Gastrocnemius medialis (tissue), 4 donors: Measurements from ENCODE around the gene UBE2S. TPM values are rescaled to one million over a fixed set of nuclear protein-coding genes. Genes with fewer than 3 reads are reported as not detected.

Source experiments
- ATAC-seq, 2 donors: fragments of 150-250 bp; one replicate each; pipeline ENCODE4 v1.9.1; 2016
- DNase-seq, 2 donors: peaks; one replicate each; pipeline ENCODE4 v3.0.0-alpha.2; 2019
- H3K27ac ChIP-seq, 4 donors: fragments of 200-600 bp; sonication (generic); 1 replicate in 1 of 4; 2 replicates in 3 of 4; pipeline ENCODE4 v1.5.1; 2016 to 2018; ENCODE audit warnings: mild to moderate bottlenecking in 2 of 4, moderate library complexity in 1 of 4
- H3K27me3 ChIP-seq, 3 donors: fragments of 200-600 bp; sonication (generic) in 2 of 3; 1 replicate in 1 of 3; 2 replicates in 2 of 3; pipeline versions ENCODE4 v1.5.1 to v1.6.0; 2016 to 2019; ENCODE audit warnings: mild to moderate bottlenecking in 1 of 3, moderate library complexity in 1 of 3
- H3K36me3 ChIP-seq, 2 donors: fragments of 200-600 bp; sonication (generic) in 1 of 2; one replicate each; pipeline ENCODE4 v1.5.1; 2017 to 2018
- H3K4me1 ChIP-seq, 2 donors: fragments of 200-600 bp; sonication (generic) in 1 of 2; one replicate each; pipeline ENCODE4 v1.5.1; 2016 to 2017; ENCODE audit warnings: mild to moderate bottlenecking in 2 of 2
- H3K4me3 ChIP-seq, 4 donors: fragments of 200-600 bp; sonication (generic) in 3 of 4; 1 replicate in 1 of 4; 2 replicates in 3 of 4; pipeline ENCODE4 v1.5.1; 2016 to 2019; ENCODE audit warnings: mild to moderate bottlenecking in 2 of 4
- H3K9me3 ChIP-seq, 3 donors: fragments of 200-600 bp; sonication (generic) in 2 of 3; 1 replicate in 1 of 3; 2 replicates in 2 of 3; pipeline ENCODE4 v1.5.1; 2016 to 2019
- POLR2A ChIP-seq, 2 donors: fragments of 450-650 bp; IDR thresholded peaks; one replicate each; pipeline ENCODE4 v1.6.1; 2017; ENCODE audit warnings: antibody characterized with exemption in 2 of 2, mild to moderate bottlenecking in 2 of 2, moderate library complexity in 2 of 2
- in situ Hi-C, 4 donors: fragments of 200-750 bp; cut with MboI; loops; one replicate each; pipeline versions ENCODE4 v1.15.0 to v1.8.0; 2017; ENCODE audit warnings: low sequenced_read_pairs in 4 of 4
- intact Hi-C: fragments of 100-400 bp; cut with DNase I; formaldehyde crosslinking; loops from one replicate; pipeline ENCODE4 v1.15.1; 2023; ENCODE audit warnings: low total_unique reads
- total RNA-seq, 4 donors: library from RNA; depleted of rRNA; stranded (reverse); fragments of >200 nt; gene quantifications; one replicate each; pipeline versions ENCODE4 v1.1.0 to v1.2.3, GENCODE V29; 2016
- TF ChIP-seq, protein P1 (sequence below), 5 experiments: fragments of 450-650 bp in 3 of 5; fragments of 200-600 bp in 2 of 5; sonication (generic) in 2 of 5; IDR thresholded peaks in 4 of 5; conservative IDR thresholded peaks in 1 of 5; 1 replicate in 4 of 5; 2 replicates in 1 of 5; pipeline ENCODE4 v1.5.1; 2016 to 2019; ENCODE audit warnings: antibody characterized with exemption in 5 of 5, mild to moderate bottlenecking in 3 of 5, moderate library complexity in 3 of 5

UBE2S gene
- total RNA-seq, 4 donors from 2014 or later, result 7.7 to 14.6 (median 13.4) TPM

DNA sequence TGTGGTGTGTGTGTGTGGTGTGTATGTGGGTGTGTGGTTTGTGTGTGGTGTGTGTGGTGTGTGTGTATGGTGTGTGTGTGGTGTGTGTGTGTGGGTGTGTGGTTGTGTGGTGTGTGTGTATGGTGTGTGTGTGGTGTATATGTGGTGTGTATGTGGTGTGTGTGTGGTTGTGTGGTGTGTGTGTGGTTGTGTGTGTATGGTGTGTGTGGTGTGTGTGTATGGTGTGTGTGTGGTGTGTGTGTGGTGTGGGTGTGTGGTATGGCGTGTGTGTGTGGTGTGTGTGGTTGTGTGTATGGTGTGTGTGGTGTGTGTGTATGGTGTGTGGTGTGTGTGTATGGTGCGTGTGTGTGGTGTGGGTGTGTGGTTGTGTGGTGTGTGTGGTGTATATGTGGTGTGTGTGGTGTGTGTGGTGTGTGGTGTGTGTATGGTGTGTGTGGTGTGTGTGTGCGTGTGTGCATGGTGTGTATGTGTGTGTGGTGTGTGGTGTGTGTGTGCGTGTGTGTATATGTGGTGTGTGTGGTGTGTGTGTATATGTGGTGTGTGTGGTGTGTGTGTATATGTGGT, 26.9 kb upstream of the UBE2S start:
- in situ Hi-C loops, result no loop called here
- no peaks in the 10 kb centered on the region for H3K9me3 ChIP-seq
- no peaks in the 10 kb centered on the region for H3K4me1 ChIP-seq
- H3K4me3 ChIP-seq, result no peak overlapping the region
- DNase-seq (no peak), ATAC-seq (no peak)
- H3K27ac ChIP-seq, result no peak overlapping the region
- TF ChIP-seq, protein P1, sequence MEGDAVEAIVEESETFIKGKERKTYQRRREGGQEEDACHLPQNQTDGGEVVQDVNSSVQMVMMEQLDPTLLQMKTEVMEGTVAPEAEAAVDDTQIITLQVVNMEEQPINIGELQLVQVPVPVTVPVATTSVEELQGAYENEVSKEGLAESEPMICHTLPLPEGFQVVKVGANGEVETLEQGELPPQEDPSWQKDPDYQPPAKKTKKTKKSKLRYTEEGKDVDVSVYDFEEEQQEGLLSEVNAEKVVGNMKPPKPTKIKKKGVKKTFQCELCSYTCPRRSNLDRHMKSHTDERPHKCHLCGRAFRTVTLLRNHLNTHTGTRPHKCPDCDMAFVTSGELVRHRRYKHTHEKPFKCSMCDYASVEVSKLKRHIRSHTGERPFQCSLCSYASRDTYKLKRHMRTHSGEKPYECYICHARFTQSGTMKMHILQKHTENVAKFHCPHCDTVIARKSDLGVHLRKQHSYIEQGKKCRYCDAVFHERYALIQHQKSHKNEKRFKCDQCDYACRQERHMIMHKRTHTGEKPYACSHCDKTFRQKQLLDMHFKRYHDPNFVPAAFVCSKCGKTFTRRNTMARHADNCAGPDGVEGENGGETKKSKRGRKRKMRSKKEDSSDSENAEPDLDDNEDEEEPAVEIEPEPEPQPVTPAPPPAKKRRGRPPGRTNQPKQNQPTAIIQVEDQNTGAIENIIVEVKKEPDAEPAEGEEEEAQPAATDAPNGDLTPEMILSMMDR (IDR thresholded peaks at IDR 0.05 in 4 of 5, conservative IDR thresholded peaks at IDR 0.05 in 1 of 5), result no peak
- no peak for TF ChIP-seq POLR2A (IDR thresholded peaks at IDR 0.05)
- H3K36me3 ChIP-seq, result no peaks in the 10 kb centered on the region
- intact Hi-C loops, result no loop called here
- H3K27me3 ChIP-seq, result peaks cover 59 to 70% (median 69%) of the 10 kb centered on the region in 3 donors

DNA sequence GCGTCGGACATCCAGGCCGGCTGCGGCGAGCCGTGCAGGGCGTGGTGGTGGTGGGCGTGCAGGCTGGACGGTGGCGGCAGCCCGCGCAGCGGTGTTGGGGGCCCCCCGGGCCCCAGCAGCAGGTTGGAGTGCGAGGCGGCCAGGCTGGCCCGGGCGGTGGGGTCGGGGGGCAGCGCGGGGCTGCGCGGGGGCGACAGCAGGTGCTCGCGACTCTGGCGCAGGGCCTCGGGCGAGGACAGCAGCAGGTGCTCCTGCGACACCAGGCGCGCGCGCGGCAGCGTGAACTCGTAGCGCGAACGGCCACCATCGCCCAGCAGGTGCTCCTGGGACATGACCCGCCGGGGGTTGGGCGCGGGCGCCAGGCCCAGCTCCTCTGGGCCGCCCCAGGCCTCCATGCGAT, 25.7 kb upstream of the UBE2S start:
- intact Hi-C loops (no loop called here), in situ Hi-C loops (no loop called here)
- DNase-seq (no peak), ATAC-seq (no peak)
- TF ChIP-seq, protein P1 (IDR thresholded peaks at IDR 0.05 in 4 of 5, conservative IDR thresholded peaks at IDR 0.05 in 1 of 5), result no peak
- no peak for TF ChIP-seq POLR2A (IDR thresholded peaks at IDR 0.05)
- H3K9me3 ChIP-seq, result no peaks in the 10 kb centered on the region
- no peak overlapping the region for H3K4me3 ChIP-seq
- H3K36me3 ChIP-seq, result no peaks in the 10 kb centered on the region
- H3K27ac ChIP-seq, result no peak overlapping the region
- H3K27me3 ChIP-seq, result peaks cover 62 to 70% (median 70%) of the 10 kb centered on the region in 3 donors
- no peaks in the 10 kb centered on the region for H3K4me1 ChIP-seq

DNA sequence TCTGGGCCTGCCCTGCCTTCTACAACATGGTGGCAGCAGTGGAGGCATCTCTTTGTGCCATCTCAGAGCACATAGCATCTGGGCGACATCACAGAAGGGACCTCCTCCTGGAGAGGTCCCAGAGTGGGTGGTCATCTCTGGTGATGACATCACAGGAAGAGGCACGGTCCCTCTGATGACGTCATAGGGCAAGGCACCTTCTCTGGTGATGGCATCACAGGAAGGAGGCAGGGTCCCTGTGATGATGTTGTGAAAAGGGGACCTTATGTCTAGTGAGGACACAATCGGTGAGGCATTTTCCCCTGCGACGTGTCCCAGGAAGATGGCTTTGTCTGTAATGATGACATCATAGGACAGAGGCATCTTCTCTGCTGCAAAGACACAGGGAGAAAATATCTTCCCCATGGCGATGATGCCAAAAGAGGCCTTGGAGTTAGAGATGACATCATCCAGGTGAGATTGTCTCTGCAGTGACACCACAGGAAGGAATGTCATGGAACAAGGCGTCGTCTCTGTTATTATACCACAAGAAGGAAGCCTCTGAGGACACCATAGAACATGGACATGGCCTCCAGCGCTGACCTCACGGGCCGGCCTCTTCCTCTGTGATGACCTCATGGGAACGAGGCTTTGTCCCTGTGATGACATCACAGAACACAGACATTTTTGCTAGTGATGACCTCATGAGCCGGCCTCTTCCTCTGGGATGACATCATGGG, 24.8 kb upstream of the UBE2S start:
- no peaks in the 10 kb centered on the region for H3K9me3 ChIP-seq
- H3K27ac ChIP-seq, result no peak overlapping the region
- ATAC-seq (no peak), DNase-seq (no peak)
- intact Hi-C loops, result no loop called here
- H3K36me3 ChIP-seq, result no peaks in the 10 kb centered on the region
- H3K4me3 ChIP-seq, result no peak overlapping the region
- TF ChIP-seq, protein P1 (IDR thresholded peaks at IDR 0.05 in 4 of 5, conservative IDR thresholded peaks at IDR 0.05 in 1 of 5), result no peak
- no peak for TF ChIP-seq POLR2A (IDR thresholded peaks at IDR 0.05)
- peaks cover 61 to 65% (median 61%) of the 10 kb centered on the region in 3 donors for H3K27me3 ChIP-seq
- in situ Hi-C loops, result no loop called here
- no peaks in the 10 kb centered on the region for H3K4me1 ChIP-seq

DNA sequence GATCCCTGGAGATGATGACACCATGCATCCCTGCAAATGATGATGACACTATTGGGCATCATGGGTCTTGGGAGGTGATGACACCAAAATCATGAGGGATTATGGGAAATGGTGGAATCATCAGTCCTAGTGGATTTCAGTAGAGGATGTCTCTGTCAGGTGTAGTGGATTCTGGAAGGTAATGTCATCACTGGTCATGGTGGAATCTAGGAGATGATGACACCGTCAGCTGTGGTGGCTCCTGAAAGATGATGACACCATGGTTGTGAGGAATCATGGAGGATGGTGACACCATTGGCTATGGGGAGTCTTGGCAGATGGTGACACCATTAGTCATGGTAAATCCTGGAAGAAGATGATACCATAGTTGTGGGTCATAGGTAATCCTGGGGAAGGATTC, 23.6 kb upstream of the UBE2S start:
- H3K9me3 ChIP-seq, result no peaks in the 10 kb centered on the region
- H3K4me1 ChIP-seq, result no peaks in the 10 kb centered on the region
- no peaks in the 10 kb centered on the region for H3K36me3 ChIP-seq
- in situ Hi-C loops (no loop called here), intact Hi-C loops (no loop called here)
- H3K4me3 ChIP-seq, result no peak overlapping the region
- ATAC-seq (no peak), DNase-seq (no peak)
- H3K27ac ChIP-seq, result no peak overlapping the region
- H3K27me3 ChIP-seq, result peaks cover 58 to 60% (median 58%) of the 10 kb centered on the region in 3 donors
- TF ChIP-seq POLR2A (IDR thresholded peaks at IDR 0.05), result no peak
- TF ChIP-seq, protein P1 (IDR thresholded peaks at IDR 0.05 in 4 of 5, conservative IDR thresholded peaks at IDR 0.05 in 1 of 5), result no peak
